Activated T-cell treated with anti-CD3 and anti-CD28 coated beads, Interleukin-2, amount 50 U/mL, for 24 hours (primary cell): ENCODE results near the gene GEMIN4.
A peak's percentile ranks its signal among the peaks of the same experiment; 100 is the strongest.
"Not testable (repeated sequence)": the region's sequence is repeated elsewhere in the genome, so short reads cannot be mapped to it uniquely, and the experiment has no call there.

Experiments
- DNase-seq: peaks from one replicate; pipeline ENCODE4 v3.0.0-alpha.2; 2020
- H3K27ac Mint-ChIP-seq: 2 replicates; pipeline ENCODE4 v1.8.0; 2020; ENCODE audit warnings: mild to moderate bottlenecking, mixed read lengths
- H3K27me3 Mint-ChIP-seq: 2 replicates; pipeline ENCODE4 v1.8.0; 2020; ENCODE audit warnings: mixed read lengths
- H3K36me3 Mint-ChIP-seq: 2 replicates; pipeline ENCODE4 v1.8.0; 2020; ENCODE audit warnings: low read depth, mixed read lengths
- H3K4me1 Mint-ChIP-seq: 2 replicates; pipeline ENCODE4 v1.8.0; 2020; ENCODE audit warnings: low read depth, mixed read lengths
- H3K4me3 Mint-ChIP-seq: 2 replicates; pipeline ENCODE4 v1.8.0; 2020; ENCODE audit warnings: mild to moderate bottlenecking, moderate library complexity, mixed read lengths
- H3K9me3 Mint-ChIP-seq: 2 replicates; pipeline ENCODE4 v1.8.0; 2020; ENCODE audit warnings: mixed read lengths

GEMIN4 gene

GRCh38 chr17:708132-708531 lies 43.9 kb downstream of the GEMIN4 start:
- H3K9me3 Mint-ChIP-seq = no peaks in the 10 kb centered on the region
- peaks cover 76% of the 10 kb centered on the region for H3K36me3 Mint-ChIP-seq
- peaks cover 43% of the 10 kb centered on the region for H3K4me1 Mint-ChIP-seq
- H3K27me3 Mint-ChIP-seq = no peaks in the 10 kb centered on the region
- DNase-seq = no peak
- H3K27ac Mint-ChIP-seq = peak overlapping the region; percentile 74
- no peak overlapping the region for H3K4me3 Mint-ChIP-seq

- peak overlapping the region; percentile 23 for H3K27ac Mint-ChIP-seq
- H3K36me3 Mint-ChIP-seq = peaks cover 69% of the 10 kb centered on the region
- H3K4me1 Mint-ChIP-seq = peaks cover 24% of the 10 kb centered on the region
- H3K27me3 Mint-ChIP-seq = no peaks in the 10 kb centered on the region
- DNase-seq = no peak
- H3K4me3 Mint-ChIP-seq = no peak overlapping the region
- H3K9me3 Mint-ChIP-seq = no peaks in the 10 kb centered on the region
Measured at GRCh38 chr17:705863-706262, 46.2 kb downstream of the GEMIN4 start.

- Mint-ChIP-seq H3K27ac (no peak overlapping the region), H3K4me3 (no peak overlapping the region), H3K4me1 (peaks cover 22% of the 10 kb centered on the region), H3K27me3 (no peaks in the 10 kb centered on the region), H3K36me3 (peaks cover 68% of the 10 kb centered on the region), H3K9me3 (no peaks in the 10 kb centered on the region)
- DNase-seq = no peak
Measured at GRCh38 chr17:705011-705410, 47.1 kb downstream of the GEMIN4 start.

GRCh38 chr17:704111-704864 lies 47.8 kb downstream of the GEMIN4 start:
- Mint-ChIP-seq H3K27me3 (no peaks in the 10 kb centered on the region), H3K4me1 (peaks cover 18% of the 10 kb centered on the region), H3K4me3 (no peak overlapping the region), H3K27ac (peak overlapping the region; percentile 6), H3K36me3 (peaks cover 67% of the 10 kb centered on the region), H3K9me3 (no peaks in the 10 kb centered on the region)
- no peak for DNase-seq

- DNase-seq = no peak
- Mint-ChIP-seq H3K36me3 (peaks cover 65% of the 10 kb centered on the region), H3K4me1 (peaks cover 12% of the 10 kb centered on the region), H3K9me3 (no peaks in the 10 kb centered on the region), H3K27me3 (no peaks in the 10 kb centered on the region), H3K27ac (peak overlapping the region; percentile 55), H3K4me3 (no peak overlapping the region)
Measured at GRCh38 chr17:703081-703875, 48.8 kb downstream of the GEMIN4 start.

- DNase-seq = no peak
- Mint-ChIP-seq H3K27me3 (no peaks in the 10 kb centered on the region), H3K9me3 (no peaks in the 10 kb centered on the region), H3K4me1 (peaks cover 4% of the 10 kb centered on the region), H3K4me3 (no peak overlapping the region), H3K36me3 (peaks cover 68% of the 10 kb centered on the region), H3K27ac (peak overlapping the region; percentile 79)
Measured at GRCh38 chr17:700504-701094, 51.5 kb downstream of the GEMIN4 start.

GRCh38 chr17:699345-699744 lies 52.7 kb downstream of the GEMIN4 start:
- no peak overlapping the region for H3K27ac Mint-ChIP-seq
- H3K36me3 Mint-ChIP-seq = peaks cover 67% of the 10 kb centered on the region
- no peak overlapping the region for H3K4me3 Mint-ChIP-seq
- H3K4me1 Mint-ChIP-seq = peaks cover under 1% of the 10 kb centered on the region
- DNase-seq = no peak
- no peaks in the 10 kb centered on the region for H3K9me3 Mint-ChIP-seq
- H3K27me3 Mint-ChIP-seq = no peaks in the 10 kb centered on the region

- H3K27ac Mint-ChIP-seq, H3K4me3 Mint-ChIP-seq, DNase-seq, H3K4me1 Mint-ChIP-seq, H3K27me3 Mint-ChIP-seq, H3K9me3 Mint-ChIP-seq: not testable (repeated sequence)
- H3K36me3 Mint-ChIP-seq = peaks cover 72% of the 10 kb centered on the region
Measured at GRCh38 chr17:698096-698495, 54.0 kb downstream of the GEMIN4 start.

GRCh38 chr17:697682-698081 lies 54.4 kb downstream of the GEMIN4 start:
- H3K4me1 Mint-ChIP-seq = no peaks in the 10 kb centered on the region
- no peaks in the 10 kb centered on the region for H3K9me3 Mint-ChIP-seq
- H3K4me3 Mint-ChIP-seq = no peak overlapping the region
- no peaks in the 10 kb centered on the region for H3K27me3 Mint-ChIP-seq
- H3K27ac Mint-ChIP-seq = no peak overlapping the region
- DNase-seq = no peak
- H3K36me3 Mint-ChIP-seq = peaks cover 72% of the 10 kb centered on the region

- Mint-ChIP-seq H3K9me3 (no peaks in the 10 kb centered on the region), H3K27ac (no peak overlapping the region), H3K36me3 (peaks cover 82% of the 10 kb centered on the region), H3K4me1 (no peaks in the 10 kb centered on the region), H3K4me3 (no peak overlapping the region), H3K27me3 (no peaks in the 10 kb centered on the region)
- no peak for DNase-seq
Measured at GRCh38 chr17:696369-696768, 55.7 kb downstream of the GEMIN4 start.
